HepG2 (cell line): Measurements from ENCODE around the gene MCM3. TPM values are rescaled to one million over a fixed set of nuclear protein-coding genes. Genes with fewer than 3 reads are reported as not detected.

ENCODE experiments used
- ATAD3A ChIP-seq: sonication (generic); formaldehyde crosslinking; IDR thresholded peaks from 2 replicates; pipeline ENCODE4 v1.4.0; 2020; ENCODE audit warnings: missing genetic modification reagents
- FUBP1 ChIP-seq: sonication (generic); formaldehyde crosslinking; IDR thresholded peaks from 2 replicates; pipeline ENCODE4 v1.5.1; 2020; ENCODE audit warnings: missing genetic modification reagents, mild to moderate bottlenecking, borderline replicate concordance
- HES4 ChIP-seq: sonication (generic); formaldehyde crosslinking; IDR thresholded peaks from 2 replicates; pipeline ENCODE4 v1.9.0; 2021; ENCODE audit warnings: mild to moderate bottlenecking, missing genetic modification reagents, borderline replicate concordance
- IKZF4 ChIP-seq: sonication (generic); formaldehyde crosslinking; IDR thresholded peaks from 2 replicates; pipeline ENCODE4 v1.5.1; 2020; ENCODE audit warnings: borderline replicate concordance, mild to moderate bottlenecking, low read depth, missing genetic modification reagents; ENCODE audit errors: not compliant biosample characterization
- MAX ChIP-seq: IDR thresholded peaks from 2 replicates; pipeline ENCODE4 v1.6.1; 2012; ENCODE audit warnings: inconsistent platforms
- MYC ChIP-seq: sonication (generic); formaldehyde crosslinking; IDR thresholded peaks from 2 replicates; pipeline ENCODE4 v1.9.0; 2021; ENCODE audit warnings: missing genetic modification reagents, borderline replicate concordance
- THAP8 ChIP-seq: sonication (generic); formaldehyde crosslinking; IDR thresholded peaks from 2 replicates; pipeline ENCODE4 v1.5.1; 2020; ENCODE audit warnings: missing genetic modification reagents, mild to moderate bottlenecking, borderline replicate concordance
- TRAFD1 ChIP-seq: sonication (generic); formaldehyde crosslinking; IDR thresholded peaks from 2 replicates; pipeline ENCODE4 v1.5.1; 2020; ENCODE audit warnings: missing genetic modification reagents, mild to moderate bottlenecking, borderline replicate concordance
- ZBTB2 ChIP-seq: sonication (generic); formaldehyde crosslinking; IDR thresholded peaks from 2 replicates; pipeline ENCODE4 v1.8.0; 2022; ENCODE audit warnings: low read depth, missing genetic modification reagents
- ZNF431 ChIP-seq: sonication (generic); formaldehyde crosslinking; IDR thresholded peaks from 2 replicates; pipeline ENCODE4 v1.9.0; 2022; ENCODE audit warnings: missing genetic modification reagents, low read depth, mild to moderate bottlenecking, borderline replicate concordance
- ZNF577 ChIP-seq: sonication (generic); formaldehyde crosslinking; IDR thresholded peaks from 2 replicates; pipeline ENCODE4 v1.4.0; 2020; ENCODE audit warnings: mild to moderate bottlenecking, low read depth, missing genetic modification reagents, borderline replicate concordance
- ZNF747 ChIP-seq: sonication (generic); formaldehyde crosslinking; IDR thresholded peaks from 2 replicates; pipeline ENCODE4 v1.8.1; 2023; ENCODE audit warnings: missing genetic modification reagents, mild to moderate bottlenecking, borderline replicate concordance
- ZNF772 ChIP-seq: sonication (generic); formaldehyde crosslinking; IDR thresholded peaks from 2 replicates; pipeline ENCODE4 v1.5.0; 2020; ENCODE audit warnings: mild to moderate bottlenecking, missing genetic modification reagents
- ZNF784 ChIP-seq: sonication (generic); formaldehyde crosslinking; IDR thresholded peaks from 2 replicates; pipeline ENCODE4 v1.5.1; 2020; ENCODE audit warnings: missing genetic modification reagents, mild to moderate bottlenecking, borderline replicate concordance
- ZNF83 ChIP-seq: sonication (generic); formaldehyde crosslinking; IDR thresholded peaks from 2 replicates; pipeline ENCODE4 v1.4.0; 2020; ENCODE audit warnings: missing genetic modification reagents, mild to moderate bottlenecking, borderline replicate concordance
- ZSCAN21 ChIP-seq: sonication (generic); formaldehyde crosslinking; IDR thresholded peaks from 2 replicates; pipeline ENCODE4 v1.8.0; 2022; ENCODE audit warnings: mild to moderate bottlenecking, missing genetic modification reagents, moderate library complexity, borderline replicate concordance
- polyA plus RNA-seq, 8 experiments: library from polyadenylated mRNA; depleted of rRNA in 3 of 8; stranded (reverse) in 7 of 8; unstranded in 1 of 8; fragments of >200 nt; fragmentation: Illumina TruSeq in 4 of 8; extraction: Trizol in 4 of 8; gene quantifications; 2 replicates each; pipeline versions ENCODE4 v1.2.1 to v1.2.3, GENCODE V29; 2011 to 2016; ENCODE audit warnings: low read depth in 4 of 8, missing spikeins in 1 of 8, mixed read lengths in 1 of 8; ENCODE audit not compliant: insufficient read depth in 1 of 8
- total RNA-seq, 5 experiments: library from RNA; depleted of rRNA; stranded (reverse); fragments of >200 nt; fragmentation: Illumina TruSeq; extraction: Trizol; gene quantifications; 2 replicates each; pipeline ENCODE4 v1.2.3, GENCODE V29; 2016; ENCODE audit warnings: low read depth in 1 of 5

The MCM3 gene
- total and polyA plus RNA-seq, 2 of the 13 experiments (the other 11 are each of a cell fraction or from before 2014, with no cell fraction given): 164 to 288 TPM

- TF ChIP-seq FUBP1: no peak
- no peak for TF ChIP-seq ATAD3A (CRISPR knock-in tag)
- TF ChIP-seq ZBTB2 (CRISPR knock-in tag): no peak
- 0 out of 2 replicates have a peak, but pooled peaks have one; percentile 9 for TF ChIP-seq ZNF431 (CRISPR knock-in tag)
- peak; percentile 89; the same call in 1 of the 2 replicates for TF ChIP-seq ZNF772 (CRISPR knock-in tag)
- no peak for TF ChIP-seq HES4 (CRISPR knock-in tag)
- TF ChIP-seq MAX: peak; percentile 51
- peak; percentile 45 for TF ChIP-seq MYC
- peak; percentile 77 for TF ChIP-seq ZNF784 (CRISPR knock-in tag)
- TF ChIP-seq ZNF747: peak; percentile 74; the same call in 1 of the 2 replicates
- no peak for TF ChIP-seq TRAFD1
- no peak for TF ChIP-seq THAP8 (CRISPR knock-in tag)
- no peak for TF ChIP-seq ZNF83 (CRISPR knock-in tag)
- TF ChIP-seq ZNF577: no peak
- TF ChIP-seq IKZF4: peak; percentile 82
- 0 out of 2 replicates have a peak, but pooled peaks have one; percentile 35 for TF ChIP-seq ZSCAN21 (CRISPR knock-in tag)
These were observed 41.3 kb upstream of the MCM3 start (continued) for GRCh38 chr6:52325695-52326471.
